ENCODE data around the gene MED26. TPM values are rescaled to one million over a fixed set of nuclear protein-coding genes. Genes with fewer than 3 reads are reported as not detected.

The MED26 gene
- total RNA-seq, 1 donor from 2014 or later = 13.3 TPM

DNA sequence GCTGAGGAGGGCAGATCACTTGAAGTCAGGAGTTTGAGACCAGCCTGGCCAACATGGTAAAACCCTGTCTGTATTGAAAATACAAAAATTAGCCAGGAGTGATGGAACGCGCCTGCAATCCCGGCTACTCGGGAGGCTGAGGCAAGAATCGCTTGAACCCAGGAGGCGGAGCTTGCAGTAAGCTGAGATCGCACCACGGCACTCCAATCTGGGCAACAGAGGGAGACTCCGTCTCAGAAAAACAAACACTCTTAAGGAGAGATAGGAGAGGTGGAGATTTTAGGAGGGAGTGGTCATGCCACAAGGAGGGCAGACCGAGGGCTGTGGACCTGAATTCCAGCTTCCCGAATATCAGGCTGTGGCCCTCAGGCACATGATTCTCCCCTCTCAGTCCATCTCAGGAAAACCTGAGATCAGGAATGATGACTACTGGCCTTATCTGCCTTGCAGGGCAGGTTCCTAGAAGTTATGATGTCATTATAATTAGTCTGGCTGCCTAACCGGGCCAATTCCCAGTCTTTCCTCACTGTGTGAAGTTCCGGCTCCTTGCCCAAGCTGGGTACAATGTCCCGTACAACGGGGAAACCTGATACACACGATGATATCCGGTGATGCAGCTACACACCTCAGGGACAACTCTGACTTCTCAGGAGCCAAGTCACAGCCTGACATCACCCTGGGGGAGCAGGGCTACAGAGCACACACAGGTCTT is 58.2 kb downstream of the MED26 start:
- Mint-ChIP-seq H3K27ac (no peak overlapping the region), H3K4me1 (peaks cover 26% of the 10 kb centered on the region), H3K27me3 (ENCODE audit: low read depth) (no peaks in the 10 kb centered on the region), H3K36me3 (peaks cover 15% of the 10 kb centered on the region), H3K4me3 (peak overlapping the region; percentile 28), H3K9me3 (peaks cover 4% of the 10 kb centered on the region)
- no peak for DNase-seq (ENCODE audit: low spot score in 2 of 2, unreplicated experiment in 2 of 2)
- TF ChIP-seq, protein P1, sequence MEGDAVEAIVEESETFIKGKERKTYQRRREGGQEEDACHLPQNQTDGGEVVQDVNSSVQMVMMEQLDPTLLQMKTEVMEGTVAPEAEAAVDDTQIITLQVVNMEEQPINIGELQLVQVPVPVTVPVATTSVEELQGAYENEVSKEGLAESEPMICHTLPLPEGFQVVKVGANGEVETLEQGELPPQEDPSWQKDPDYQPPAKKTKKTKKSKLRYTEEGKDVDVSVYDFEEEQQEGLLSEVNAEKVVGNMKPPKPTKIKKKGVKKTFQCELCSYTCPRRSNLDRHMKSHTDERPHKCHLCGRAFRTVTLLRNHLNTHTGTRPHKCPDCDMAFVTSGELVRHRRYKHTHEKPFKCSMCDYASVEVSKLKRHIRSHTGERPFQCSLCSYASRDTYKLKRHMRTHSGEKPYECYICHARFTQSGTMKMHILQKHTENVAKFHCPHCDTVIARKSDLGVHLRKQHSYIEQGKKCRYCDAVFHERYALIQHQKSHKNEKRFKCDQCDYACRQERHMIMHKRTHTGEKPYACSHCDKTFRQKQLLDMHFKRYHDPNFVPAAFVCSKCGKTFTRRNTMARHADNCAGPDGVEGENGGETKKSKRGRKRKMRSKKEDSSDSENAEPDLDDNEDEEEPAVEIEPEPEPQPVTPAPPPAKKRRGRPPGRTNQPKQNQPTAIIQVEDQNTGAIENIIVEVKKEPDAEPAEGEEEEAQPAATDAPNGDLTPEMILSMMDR (IDR thresholded peaks at IDR 0.05; ENCODE audit: unreplicated experiment) = no peak

DNA sequence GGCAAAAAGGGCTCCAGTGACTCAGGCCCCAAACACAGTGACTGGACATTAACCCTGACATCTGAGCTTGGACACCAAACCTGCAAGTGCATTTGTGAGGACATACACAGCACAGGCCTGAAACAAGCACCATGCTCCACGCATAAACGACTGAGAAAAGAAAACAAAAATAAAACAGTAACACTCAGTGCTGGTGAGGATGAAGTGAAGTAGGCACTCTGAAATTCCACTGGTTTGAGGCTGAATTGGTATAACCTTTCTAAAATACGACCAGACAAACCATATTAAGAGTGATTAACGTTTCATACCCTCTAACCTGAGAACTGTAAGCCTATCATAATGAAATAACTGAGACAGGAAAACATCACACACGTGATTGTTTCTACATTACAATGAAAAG is 61.3 kb downstream of the MED26 start:
- no peak overlapping the region for H3K4me3 Mint-ChIP-seq
- peaks cover 4% of the 10 kb centered on the region for H3K9me3 Mint-ChIP-seq
- no peak overlapping the region for H3K27ac Mint-ChIP-seq
- DNase-seq (ENCODE audit: low spot score in 2 of 2, unreplicated experiment in 2 of 2) = no peak
- peaks cover 8% of the 10 kb centered on the region for H3K4me1 Mint-ChIP-seq
- no peaks in the 10 kb centered on the region for H3K27me3 Mint-ChIP-seq (ENCODE audit: low read depth)
- H3K36me3 Mint-ChIP-seq = peaks cover 24% of the 10 kb centered on the region
- TF ChIP-seq, protein P1 (IDR thresholded peaks at IDR 0.05; ENCODE audit: unreplicated experiment) = no peak

DNA sequence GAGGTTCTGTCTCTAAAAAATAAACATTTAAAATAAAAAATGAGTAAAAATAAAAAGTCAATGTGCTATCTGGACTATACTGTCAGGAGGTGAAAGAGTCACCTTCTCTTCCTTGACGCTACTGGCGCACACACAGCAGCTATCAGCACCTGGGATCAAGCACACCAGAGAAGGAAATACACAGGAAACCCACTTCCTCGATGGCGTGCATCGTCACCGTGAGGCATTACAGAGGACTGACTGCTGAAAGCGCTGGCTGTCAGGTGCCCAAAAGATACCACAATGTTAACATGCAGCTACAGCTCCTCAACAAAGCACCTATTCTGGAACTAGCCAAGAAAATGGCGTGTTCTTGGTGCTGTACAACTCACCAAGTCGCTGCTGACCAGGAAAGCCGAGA is 61.8 kb downstream of the MED26 start:
- Mint-ChIP-seq H3K36me3 (peaks cover 29% of the 10 kb centered on the region), H3K27me3 (ENCODE audit: low read depth) (no peaks in the 10 kb centered on the region), H3K27ac (no peak overlapping the region), H3K4me1 (peaks cover 3% of the 10 kb centered on the region), H3K9me3 (peaks cover 4% of the 10 kb centered on the region), H3K4me3 (no peak overlapping the region)
- no peak for DNase-seq (ENCODE audit: low spot score in 2 of 2, unreplicated experiment in 2 of 2)
- TF ChIP-seq, protein P1 (IDR thresholded peaks at IDR 0.05; ENCODE audit: unreplicated experiment) = no peak

DNA sequence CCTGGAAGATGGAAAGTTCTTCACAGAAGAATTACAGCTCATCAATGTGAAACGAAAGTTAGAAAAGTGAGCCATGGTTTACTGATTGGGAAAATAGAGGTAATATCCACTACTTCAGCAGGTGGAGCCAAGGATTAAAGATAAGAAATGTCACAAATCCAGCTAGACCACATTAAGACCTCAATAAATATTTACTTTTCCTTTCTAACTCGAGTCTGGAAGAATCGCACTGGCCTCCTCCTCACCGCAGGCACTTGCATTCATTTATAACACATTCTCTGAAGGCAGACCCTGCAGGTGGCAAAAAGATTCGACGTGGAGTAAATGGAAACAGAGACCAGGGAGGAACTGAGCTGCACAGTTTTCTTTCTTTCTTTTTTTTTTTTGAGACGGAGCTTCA is 63.2 kb downstream of the MED26 start:
- peaks cover 34% of the 10 kb centered on the region for H3K36me3 Mint-ChIP-seq
- H3K4me3 Mint-ChIP-seq = no peak overlapping the region
- no peaks in the 10 kb centered on the region for H3K27me3 Mint-ChIP-seq (ENCODE audit: low read depth)
- no peaks in the 10 kb centered on the region for H3K4me1 Mint-ChIP-seq
- H3K27ac Mint-ChIP-seq = no peak overlapping the region
- TF ChIP-seq, protein P1 (IDR thresholded peaks at IDR 0.05; ENCODE audit: unreplicated experiment) = no peak
- no peak for DNase-seq (ENCODE audit: low spot score in 2 of 2, unreplicated experiment in 2 of 2)
- H3K9me3 Mint-ChIP-seq = peaks cover 4% of the 10 kb centered on the region

DNA sequence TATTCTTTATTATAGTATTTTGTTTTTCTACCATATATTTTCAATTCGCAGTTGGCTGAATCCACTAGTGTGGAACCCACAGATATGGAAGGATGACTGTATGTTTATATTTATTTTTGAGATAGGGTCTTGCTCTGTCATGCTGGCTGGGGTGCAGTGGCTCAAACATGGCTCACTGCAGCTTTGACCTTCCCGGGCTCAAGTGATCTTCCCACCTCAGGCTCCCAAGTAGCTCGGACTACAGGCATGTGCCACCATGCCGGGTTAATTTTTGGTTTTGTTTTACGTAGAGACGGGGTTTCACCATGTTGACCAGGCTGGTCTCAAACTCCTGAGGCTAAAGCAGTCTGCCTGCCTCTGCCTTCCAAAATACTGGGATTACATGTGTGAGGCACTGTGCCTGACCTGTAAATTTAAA is 65.4 kb downstream of the MED26 start:
- no peak for DNase-seq (ENCODE audit: low spot score in 2 of 2, unreplicated experiment in 2 of 2)
- no peak overlapping the region for H3K4me3 Mint-ChIP-seq
- H3K36me3 Mint-ChIP-seq = peaks cover 38% of the 10 kb centered on the region
- TF ChIP-seq, protein P1 (IDR thresholded peaks at IDR 0.05; ENCODE audit: unreplicated experiment) = no peak
- peaks cover 1% of the 10 kb centered on the region for H3K4me1 Mint-ChIP-seq
- peaks cover 4% of the 10 kb centered on the region for H3K9me3 Mint-ChIP-seq
- no peak overlapping the region for H3K27ac Mint-ChIP-seq
- no peaks in the 10 kb centered on the region for H3K27me3 Mint-ChIP-seq (ENCODE audit: low read depth)

Data from mesothelial cell of epicardium (in vitro differentiated cells).